ENCODE data around the gene HEPN1.

HEPN1 gene

DNA sequence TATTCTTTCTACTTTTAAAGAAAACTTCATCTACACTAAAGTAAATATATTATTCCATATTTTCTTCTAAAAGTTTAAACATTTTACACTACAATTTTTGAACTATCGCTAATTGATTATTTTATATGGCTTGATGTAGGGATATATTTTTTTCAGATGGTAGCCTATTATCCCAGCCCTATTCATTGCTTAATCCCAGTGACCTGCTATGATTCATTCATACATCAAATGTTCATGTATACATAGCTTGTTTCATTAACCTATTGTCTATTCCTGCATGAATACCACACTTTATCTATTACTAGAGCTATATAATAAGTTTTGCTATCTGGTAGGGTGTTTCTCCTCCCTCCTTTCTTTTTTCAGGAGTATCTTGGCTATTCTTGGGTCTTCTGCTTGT, 16.4 kb upstream of the HEPN1 start:
- no peak for TF ChIP-seq CTCF (conservative IDR thresholded peaks at IDR 0.05)
- H3K27ac ChIP-seq, result no peak overlapping the region

GRCh38 chr11:124915541-124916369, 3.3 kb upstream of the HEPN1 start:
- TF ChIP-seq CTCF (conservative IDR thresholded peaks at IDR 0.05), result no peak
- H3K27ac ChIP-seq, result no peak overlapping the region

DNA sequence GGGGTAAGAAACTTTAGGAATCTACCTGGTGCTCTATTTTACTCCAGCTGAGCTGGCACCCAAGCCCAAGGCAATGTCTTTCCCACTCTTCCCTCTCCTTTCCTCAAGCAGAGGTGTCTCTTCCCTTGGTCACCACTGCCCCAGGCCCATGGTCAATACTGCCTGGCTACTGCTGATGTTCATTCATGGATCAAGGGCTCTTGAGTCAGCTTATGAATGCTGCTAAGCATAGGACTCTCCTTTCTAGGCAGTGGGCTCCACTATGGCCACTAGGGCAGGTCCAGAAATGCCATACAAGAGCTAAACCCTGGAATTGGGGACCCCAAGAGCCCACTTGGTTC, 2.7 kb upstream of the HEPN1 start:
- no peak for TF ChIP-seq CTCF (conservative IDR thresholded peaks at IDR 0.05)
- H3K27ac ChIP-seq, result no peak overlapping the region

GRCh38 chr11:124917115-124917637, 1.9 kb upstream of the HEPN1 start:
- no peak for TF ChIP-seq CTCF (conservative IDR thresholded peaks at IDR 0.05)
- H3K27ac ChIP-seq, result no peak overlapping the region

DNA sequence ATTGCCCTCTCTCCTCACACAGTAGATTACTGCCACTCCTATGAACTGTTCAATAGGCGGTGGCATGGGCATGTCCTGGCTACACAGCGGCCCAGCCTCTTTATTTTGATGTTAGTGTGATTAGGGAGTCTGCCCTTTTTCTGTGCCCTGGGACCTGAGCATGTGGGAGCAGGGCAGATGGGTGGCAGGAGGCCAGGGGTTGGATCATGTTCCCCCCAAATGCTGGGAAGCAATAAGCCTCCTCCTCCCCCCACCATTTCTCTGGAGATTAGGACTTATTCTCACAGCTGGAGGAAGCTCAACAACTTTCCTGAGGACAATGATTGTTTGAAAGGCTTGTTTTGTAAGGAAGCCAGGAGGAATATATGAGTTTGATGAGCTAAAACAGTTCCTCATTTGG, 848 bp downstream of the HEPN1 start:
- no peak overlapping the region for H3K27ac ChIP-seq
- no peak for TF ChIP-seq CTCF (conservative IDR thresholded peaks at IDR 0.05)

GRCh38 chr11:124920356-124920755, 1.3 kb downstream of the HEPN1 start:
- no peak for TF ChIP-seq CTCF (conservative IDR thresholded peaks at IDR 0.05)

GRCh38 chr11:124920870-124921609, 2.0 kb downstream of the HEPN1 start:
- no peak overlapping the region for H3K27ac ChIP-seq
- TF ChIP-seq CTCF (conservative IDR thresholded peaks at IDR 0.05), result no peak

More at GRCh38 chr11:124920356-124920755, 1.3 kb downstream of the HEPN1 start:
- H3K27ac ChIP-seq, result no peak overlapping the region

Data from VCaP (cell line).